Measurements from ENCODE around the gene MTLN.

GRCh38 chr2:110182449-110182848 lies 29.9 kb downstream of the MTLN start:
- TF ChIP-seq CTCF (optimal IDR thresholded peaks at IDR 0.05 in 1 of 3, IDR thresholded peaks at IDR 0.05 in 1 of 3, conservative IDR thresholded peaks at IDR 0.05 in 1 of 3; ENCODE audit: extremely low read depth in 1 of 3, insufficient read depth in 2 of 3, low read length in 3 of 3) (no peak), EZH2 (IDR thresholded peaks at IDR 0.05; ENCODE audit: low read length) (no peak)
